Activated T-cell treated with anti-CD3 and anti-CD28 coated beads, Interleukin-2, amount 50 U/mL, for 1 hour (primary cell): ENCODE measurements around the gene NT5E.
"Not testable (repeated sequence)": the region's sequence is repeated elsewhere in the genome, so short reads cannot be mapped to it uniquely, and the experiment has no call there.

Experiments used
- DNase-seq: peaks from one replicate; pipeline ENCODE4 v3.0.0-alpha.2; 2020

Gene NT5E

DNA sequence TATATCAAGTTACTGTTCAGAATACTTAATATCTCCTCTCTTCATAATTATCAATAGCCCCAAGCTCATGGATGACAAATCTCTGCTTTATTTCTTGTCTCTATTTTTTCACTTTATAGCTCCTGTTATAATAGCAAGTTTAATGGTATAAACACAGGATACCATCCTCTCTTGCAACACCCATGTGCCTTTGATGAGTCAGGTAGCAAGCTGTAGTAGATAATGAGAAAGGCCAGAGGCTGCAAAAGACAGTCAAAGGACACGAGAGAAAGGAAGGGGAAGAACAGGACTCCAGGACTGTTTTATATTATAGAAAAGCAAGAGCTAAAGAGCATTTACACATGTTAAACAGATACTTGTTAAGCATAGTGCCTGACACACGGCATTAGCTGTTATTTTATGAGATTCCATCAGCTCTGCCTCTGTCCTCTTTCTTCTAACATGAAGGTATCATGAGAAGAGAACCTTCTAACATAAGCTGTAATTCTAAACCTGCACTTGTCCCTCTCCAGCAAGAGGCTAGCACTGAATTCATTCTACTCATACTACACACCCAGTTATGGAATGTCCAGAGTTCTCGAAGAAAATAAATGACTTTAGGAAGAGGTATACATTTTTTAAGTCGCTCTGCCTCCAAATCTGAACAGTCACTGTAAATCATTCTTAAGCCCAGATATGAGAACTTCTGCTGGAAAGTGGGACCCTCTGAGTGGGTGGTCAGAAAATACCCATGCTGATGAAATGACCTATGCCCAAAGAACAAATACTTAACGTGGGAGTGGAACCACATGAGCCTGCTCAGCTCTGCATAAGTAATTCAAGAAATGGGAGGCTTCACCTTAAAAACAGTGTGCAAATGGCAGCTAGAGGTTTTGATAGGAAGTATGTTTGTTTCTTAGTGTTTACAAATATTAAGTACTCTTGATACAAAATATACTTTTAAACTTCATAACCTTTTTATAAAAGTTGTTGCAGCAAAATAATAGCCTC lies 45.0 kb downstream of the NT5E start:
- no peak for DNase-seq

DNA sequence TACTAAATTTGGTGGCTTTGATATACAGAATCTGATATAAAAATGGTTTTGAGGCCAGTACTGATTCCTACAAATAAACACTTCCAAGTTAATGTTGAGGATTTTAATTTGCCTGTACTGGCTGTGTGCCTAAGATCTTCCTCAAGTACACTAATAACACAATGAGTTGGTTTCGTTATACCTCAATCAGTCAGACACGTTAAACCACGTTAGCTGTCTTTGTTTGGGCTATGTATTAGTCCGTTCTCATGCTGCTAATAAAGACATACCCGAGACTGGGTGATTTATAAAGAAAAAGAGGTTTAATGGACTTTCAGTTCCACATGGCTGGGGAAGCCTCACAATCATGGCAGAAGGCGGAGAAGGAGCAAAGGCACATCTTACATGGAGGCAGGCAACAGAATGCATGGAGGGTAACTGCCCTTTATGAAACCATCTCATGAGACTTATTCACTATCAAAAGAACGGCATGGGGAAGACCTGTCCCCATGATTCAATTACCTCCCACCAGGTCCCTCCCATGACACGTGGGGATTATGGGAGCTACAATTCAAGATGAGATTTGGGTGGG lies 46.2 kb downstream of the NT5E start:
- DNase-seq: no peak

DNA sequence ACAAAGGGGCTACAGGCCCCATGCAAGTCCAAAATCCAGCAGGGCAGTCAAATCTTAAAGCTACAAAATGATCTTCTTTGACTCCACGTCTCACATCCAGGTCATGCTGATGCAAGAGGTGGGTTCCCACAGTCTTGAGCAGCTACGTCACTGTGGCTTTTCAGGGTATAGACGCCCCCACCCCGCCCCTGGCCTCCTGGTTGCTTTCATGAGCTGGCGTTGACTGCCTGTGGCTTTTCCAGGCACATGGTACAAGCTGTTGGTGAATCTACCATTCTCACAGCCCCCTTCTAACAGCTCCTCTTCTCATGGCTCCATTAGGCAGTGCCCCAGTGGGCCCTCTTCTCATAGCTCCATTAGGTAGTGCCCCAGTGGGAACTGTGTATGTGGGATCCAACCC lies 47.0 kb downstream of the NT5E start:
- no peak for DNase-seq

DNA sequence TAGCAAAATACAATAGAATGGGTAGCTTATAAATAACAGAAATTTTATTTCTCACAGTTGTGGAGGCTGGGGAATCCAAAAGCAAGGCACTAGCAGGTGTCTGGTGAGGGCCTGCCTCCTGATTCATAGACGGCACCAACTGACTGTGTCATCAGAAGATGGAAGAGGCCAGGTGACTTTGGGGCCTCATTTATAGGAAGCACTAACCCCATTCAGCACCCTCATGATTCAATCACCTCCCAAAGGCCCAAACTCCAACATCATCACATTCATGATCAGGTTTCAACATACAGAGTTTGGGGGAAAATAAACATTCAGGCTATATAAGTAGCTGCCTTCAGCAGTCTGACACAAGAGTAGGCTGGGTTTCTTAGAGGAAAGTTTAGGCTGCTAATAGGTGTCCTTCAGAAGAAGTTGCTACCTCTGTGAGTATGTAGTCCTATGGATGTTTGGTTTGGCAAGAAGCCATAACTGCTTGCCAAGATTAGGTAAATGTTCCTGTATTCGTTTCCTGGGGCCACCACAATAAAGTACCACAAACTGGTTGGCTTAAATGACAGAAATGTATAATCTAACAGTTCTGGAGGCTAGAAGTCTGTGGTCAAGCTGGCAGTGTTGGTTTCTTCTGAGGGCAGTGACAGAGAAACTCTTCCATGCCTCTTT lies 48.8 kb downstream of the NT5E start:
- DNase-seq: no peak

DNA sequence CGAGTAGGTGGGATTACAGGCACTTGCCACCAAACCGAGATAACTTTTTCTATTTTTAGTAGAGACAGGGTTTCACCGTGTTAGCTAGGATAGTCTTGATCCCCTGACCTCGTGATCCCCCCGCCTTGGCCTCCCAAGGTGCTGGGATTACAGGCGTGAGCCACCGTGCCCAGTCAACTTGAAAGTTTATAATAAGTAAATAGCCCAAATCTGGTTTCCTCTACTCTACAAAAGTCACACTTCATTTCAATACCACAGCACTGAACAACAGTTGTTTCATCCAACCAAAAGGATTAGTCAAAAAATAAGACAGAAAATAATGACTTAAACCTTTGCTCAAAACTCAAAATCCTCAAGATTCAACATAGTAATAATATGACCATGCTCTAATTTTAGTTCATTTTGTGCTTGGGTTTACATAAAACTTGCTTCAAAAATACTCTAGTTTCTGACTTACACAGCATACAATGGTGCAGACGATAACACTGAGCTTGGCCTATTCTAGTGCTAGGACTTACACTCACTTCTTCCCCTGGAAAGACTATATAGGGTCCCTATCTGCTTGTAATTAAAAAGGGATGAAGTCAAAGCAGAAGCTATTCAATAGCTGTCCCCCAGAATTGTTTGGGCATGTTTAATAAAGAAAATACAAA lies 56.7 kb downstream of the NT5E start:
- no peak for DNase-seq

- no peak for DNase-seq
Observed at GRCh38 chr6:85516168-85516567, 66.3 kb downstream of the NT5E start.

- DNase-seq: not testable (repeated sequence)
Observed at GRCh38 chr6:85524281-85524680, 74.4 kb downstream of the NT5E start.

GRCh38 chr6:85537055-85537494 lies 87.2 kb downstream of the NT5E start:
- no peak for DNase-seq

DNA sequence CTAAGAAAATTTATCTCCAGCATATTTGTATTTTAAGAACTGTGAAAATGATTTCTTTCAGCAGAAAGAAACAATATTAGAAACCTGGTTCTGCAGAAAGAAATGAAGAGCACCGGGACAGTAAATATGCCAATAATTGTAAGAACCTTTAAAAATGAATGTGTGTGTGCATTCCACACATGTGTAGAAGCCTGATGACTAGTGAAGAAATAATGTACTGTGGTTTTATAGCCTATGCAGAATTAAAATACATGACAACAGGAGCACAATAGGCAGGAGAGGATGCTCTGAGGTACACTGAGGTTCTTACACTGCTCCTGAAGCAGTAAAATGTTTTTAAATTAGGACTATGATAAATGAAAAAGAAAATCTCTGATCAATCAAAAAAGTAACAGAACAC lies 94.9 kb downstream of the NT5E start:
- no peak for DNase-seq
